ENCODE results near the gene SASH1. TPM values are rescaled to one million over a fixed set of nuclear protein-coding genes. Genes with fewer than 3 reads are reported as not detected.

Gene SASH1
- total RNA-seq, 4 donors from 2014 or later = 132 to 238 (median 160) TPM

DNA sequence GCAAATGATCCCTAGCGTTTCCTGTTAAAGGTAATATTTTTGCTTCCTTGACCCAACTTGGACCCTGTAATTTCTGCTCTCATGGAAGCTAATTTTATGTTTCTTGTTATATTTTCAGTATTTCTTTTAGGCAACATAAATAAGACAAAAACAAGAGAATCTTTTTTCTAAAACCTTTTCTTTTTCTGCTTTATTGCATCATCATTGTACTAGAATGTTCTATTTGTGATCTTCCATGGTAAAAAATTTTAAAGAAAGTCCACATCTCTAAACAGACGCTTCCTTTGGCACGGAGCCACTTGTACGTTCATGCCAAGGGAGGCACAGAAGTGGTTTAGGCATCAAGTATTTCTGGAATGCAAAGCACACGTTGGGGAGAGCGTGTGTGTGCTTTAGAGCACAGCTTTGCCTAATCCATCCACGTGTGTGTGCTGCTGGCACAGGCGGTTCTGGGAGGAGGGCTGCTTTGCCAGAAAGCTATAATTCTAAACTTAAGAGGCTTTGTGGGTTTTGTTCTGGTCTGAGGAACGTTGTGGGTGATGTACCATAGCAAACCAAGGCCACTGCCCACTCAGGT lies 98.3 kb downstream of the SASH1 start:
- Histone ChIP-seq H3K4me1 (peaks cover 0 to 31% (median 12%) of the 10 kb centered on the region in 4 donors), H3K27me3 (no peaks in the 10 kb centered on the region), H3K9me3 (no peaks in the 10 kb centered on the region), H3K36me3 (no peaks in the 10 kb centered on the region), H3K27ac (peak overlapping the region; percentile 21 to 79 (median 61)), H3K4me3 (no peak overlapping the region)
- TF ChIP-seq POLR2A (IDR thresholded peaks at IDR 0.05) (no peak), EP300 (IDR thresholded peaks at IDR 0.05) (peak in 1 of 2 donors; percentile 72)
- peak; percentile 52 to 54 for DNase-seq (ENCODE audit: low spot score in 2 of 2)
- WGBS, 2 donors = 13 to 19% methylated on average over 9 of the region's 9 CpGs

DNA sequence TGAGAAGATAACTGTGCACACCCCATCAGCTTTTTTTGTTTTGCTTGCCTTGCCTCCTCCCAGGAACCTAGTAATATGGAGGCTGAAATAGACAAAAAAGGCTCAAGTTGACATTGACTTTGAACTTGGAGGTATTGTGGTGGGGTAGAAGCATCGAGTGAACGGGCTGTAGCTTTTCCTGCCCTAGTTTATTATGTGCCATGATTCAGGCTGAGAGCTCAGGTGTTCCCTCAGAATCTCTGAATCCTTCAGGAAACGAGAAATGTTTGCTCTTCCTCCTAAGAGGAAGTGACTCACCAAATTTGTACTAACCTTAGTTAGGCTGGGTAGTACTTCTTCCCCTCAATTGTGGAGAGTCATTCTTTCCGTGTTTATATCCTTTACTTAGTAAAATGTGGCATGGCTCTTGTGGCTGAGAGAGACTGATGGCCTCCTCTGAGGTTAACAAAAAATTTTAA lies 98.8 kb downstream of the SASH1 start:
- Histone ChIP-seq H3K36me3 (no peaks in the 10 kb centered on the region), H3K9me3 (no peaks in the 10 kb centered on the region), H3K4me1 (peaks cover 0 to 31% (median 12%) of the 10 kb centered on the region in 4 donors), H3K27me3 (no peaks in the 10 kb centered on the region), H3K27ac (peak overlapping the region; percentile 21 to 79 (median 61)), H3K4me3 (no peak overlapping the region)
- TF ChIP-seq EP300 (IDR thresholded peaks at IDR 0.05) = no peak
- TF ChIP-seq POLR2A (IDR thresholded peaks at IDR 0.05) = no peak
- TF ChIP-seq, protein P1, sequence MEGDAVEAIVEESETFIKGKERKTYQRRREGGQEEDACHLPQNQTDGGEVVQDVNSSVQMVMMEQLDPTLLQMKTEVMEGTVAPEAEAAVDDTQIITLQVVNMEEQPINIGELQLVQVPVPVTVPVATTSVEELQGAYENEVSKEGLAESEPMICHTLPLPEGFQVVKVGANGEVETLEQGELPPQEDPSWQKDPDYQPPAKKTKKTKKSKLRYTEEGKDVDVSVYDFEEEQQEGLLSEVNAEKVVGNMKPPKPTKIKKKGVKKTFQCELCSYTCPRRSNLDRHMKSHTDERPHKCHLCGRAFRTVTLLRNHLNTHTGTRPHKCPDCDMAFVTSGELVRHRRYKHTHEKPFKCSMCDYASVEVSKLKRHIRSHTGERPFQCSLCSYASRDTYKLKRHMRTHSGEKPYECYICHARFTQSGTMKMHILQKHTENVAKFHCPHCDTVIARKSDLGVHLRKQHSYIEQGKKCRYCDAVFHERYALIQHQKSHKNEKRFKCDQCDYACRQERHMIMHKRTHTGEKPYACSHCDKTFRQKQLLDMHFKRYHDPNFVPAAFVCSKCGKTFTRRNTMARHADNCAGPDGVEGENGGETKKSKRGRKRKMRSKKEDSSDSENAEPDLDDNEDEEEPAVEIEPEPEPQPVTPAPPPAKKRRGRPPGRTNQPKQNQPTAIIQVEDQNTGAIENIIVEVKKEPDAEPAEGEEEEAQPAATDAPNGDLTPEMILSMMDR (IDR thresholded peaks at IDR 0.05) = no peak
- DNase-seq (ENCODE audit: low spot score in 2 of 2) = no peak
- 58 to 65% methylated on average over 4 of the region's 4 CpGs for WGBS, 2 donors

DNA sequence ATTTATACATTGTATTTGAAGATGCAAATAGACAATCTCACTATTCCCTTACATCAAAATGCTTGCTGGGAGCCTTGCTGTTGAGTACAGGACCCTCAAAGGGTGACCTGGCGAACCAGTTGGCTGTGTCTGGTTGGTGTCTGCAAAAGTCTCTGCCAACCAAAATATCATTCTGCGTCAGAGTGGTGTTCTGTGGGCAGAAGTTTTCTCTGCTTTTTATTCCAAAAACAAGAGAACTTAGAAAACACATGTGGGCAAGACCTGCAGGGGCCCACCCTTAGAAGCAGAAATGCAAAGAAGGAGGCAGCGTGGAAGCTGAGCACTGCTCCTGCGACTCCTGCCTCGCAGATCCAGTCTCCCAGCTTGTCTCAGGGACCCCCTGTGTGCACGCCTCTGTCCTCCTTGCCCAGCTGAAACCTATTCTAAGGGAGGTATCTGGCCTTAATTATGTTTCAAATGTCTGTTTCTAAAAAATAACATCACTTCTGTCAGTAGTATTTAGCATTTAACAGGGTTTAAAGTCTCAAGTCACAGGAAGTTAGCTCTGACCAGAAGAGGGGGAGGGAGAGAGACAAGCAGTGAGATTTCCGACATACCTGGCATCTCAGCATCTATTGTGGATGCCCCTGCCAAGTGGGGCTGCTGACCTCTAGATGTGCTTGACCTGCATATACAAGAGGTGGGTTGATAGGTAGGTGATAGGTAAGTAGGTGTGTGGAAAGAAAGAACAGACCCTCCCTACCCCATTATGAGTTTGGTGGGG lies 101.3 kb downstream of the SASH1 start:
- no peak for TF ChIP-seq POLR2A (IDR thresholded peaks at IDR 0.05)
- TF ChIP-seq, protein P1 (IDR thresholded peaks at IDR 0.05) = no peak
- TF ChIP-seq EP300 (IDR thresholded peaks at IDR 0.05) = no peak
- Histone ChIP-seq H3K27ac (no peak overlapping the region), H3K9me3 (no peaks in the 10 kb centered on the region), H3K36me3 (no peaks in the 10 kb centered on the region), H3K27me3 (no peaks in the 10 kb centered on the region), H3K4me1 (peaks cover 0 to 36% (median 12%) of the 10 kb centered on the region in 4 donors), H3K4me3 (no peak overlapping the region)
- 81 to 82% methylated on average over 7 of the region's 7 CpGs for WGBS, 2 donors
- DNase-seq (ENCODE audit: low spot score in 2 of 2) = no peak

DNA sequence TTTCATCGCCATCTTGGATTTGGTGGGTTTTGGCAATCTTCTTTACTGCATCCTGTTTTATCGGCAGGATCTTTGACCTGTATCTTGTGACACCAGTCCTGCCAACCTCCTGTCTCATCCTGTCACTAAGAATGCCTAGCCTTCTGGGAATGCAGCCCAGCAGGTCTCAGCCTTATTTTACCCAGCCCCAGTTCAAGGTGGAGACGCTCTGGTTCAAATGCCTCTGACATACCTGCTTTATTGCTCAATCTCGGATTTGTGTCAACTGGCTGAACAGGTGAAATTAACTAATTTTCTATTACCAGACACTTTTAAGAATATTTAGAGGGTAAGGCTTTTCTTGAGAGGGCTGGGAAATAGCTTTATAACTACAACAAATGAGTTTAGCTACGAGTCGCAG lies 102.5 kb downstream of the SASH1 start:
- H3K27ac ChIP-seq = no peak overlapping the region
- DNase-seq (ENCODE audit: low spot score in 2 of 2) = no peak
- peaks cover 0 to 36% (median 12%) of the 10 kb centered on the region in 4 donors for H3K4me1 ChIP-seq
- no peaks in the 10 kb centered on the region for H3K9me3 ChIP-seq
- peaks cover 0 to 4% (median 0%) of the 10 kb centered on the region in 3 donors for H3K36me3 ChIP-seq
- WGBS, 2 donors = 77 to 96% methylated on average over 6 of the region's 6 CpGs
- H3K4me3 ChIP-seq = no peak overlapping the region
- no peaks in the 10 kb centered on the region for H3K27me3 ChIP-seq
- no peak for TF ChIP-seq EP300 (IDR thresholded peaks at IDR 0.05)
- TF ChIP-seq, protein P1 (IDR thresholded peaks at IDR 0.05) = no peak
- no peak for TF ChIP-seq POLR2A (IDR thresholded peaks at IDR 0.05)

DNA sequence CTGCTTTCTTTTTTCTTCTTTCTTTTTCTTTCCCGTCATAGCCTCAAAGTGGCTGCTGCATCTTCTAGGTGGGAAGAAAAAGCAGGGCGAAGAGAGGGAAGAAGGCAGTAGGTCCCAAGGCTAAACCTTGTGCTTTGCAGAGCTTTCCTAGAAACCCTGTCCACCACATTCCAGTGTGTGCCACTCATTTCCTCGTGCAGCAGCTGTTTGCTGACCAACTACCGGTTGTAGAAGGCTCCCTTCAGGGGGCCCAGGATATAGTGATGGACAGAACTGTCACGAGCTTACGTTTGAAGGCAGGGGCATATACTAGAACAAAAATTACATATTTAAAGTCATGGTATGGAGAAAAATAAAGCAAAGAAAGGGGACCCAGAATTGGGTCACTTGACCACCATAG lies 103.0 kb downstream of the SASH1 start:
- no peak for TF ChIP-seq POLR2A (IDR thresholded peaks at IDR 0.05)
- no peak for TF ChIP-seq EP300 (IDR thresholded peaks at IDR 0.05)
- TF ChIP-seq, protein P1 (IDR thresholded peaks at IDR 0.05) = no peak
- WGBS, 2 donors = 86 to 91% methylated on average over 6 of the region's 6 CpGs
- no peak overlapping the region for H3K27ac ChIP-seq

More for the DNA sequence above, 103.0 kb downstream of the SASH1 start:
- H3K4me3 ChIP-seq = no peak overlapping the region
- peaks cover 0 to 4% (median 0%) of the 10 kb centered on the region in 3 donors for H3K36me3 ChIP-seq
- DNase-seq (ENCODE audit: low spot score in 2 of 2) = no peak
- H3K27me3 ChIP-seq = no peaks in the 10 kb centered on the region
- no peaks in the 10 kb centered on the region for H3K9me3 ChIP-seq
- peaks cover 0 to 31% (median 12%) of the 10 kb centered on the region in 4 donors for H3K4me1 ChIP-seq

Data from tibial nerve (tissue), 4 donors.